Rectal smooth muscle tissue (tissue), 1 donor: ENCODE measurements around the gene SAMSN1.

ENCODE experiments used
- H3K27ac ChIP-seq: one replicate; pipeline ENCODE4 v1.7.0; 2013; ENCODE audit warnings: low read depth, low read length, inconsistent platforms
- H3K27me3 ChIP-seq: one replicate; pipeline ENCODE4 v1.7.0; 2013; ENCODE audit warnings: low read length; ENCODE audit not compliant: control insufficient read depth, insufficient read depth
- H3K36me3 ChIP-seq: one replicate; pipeline ENCODE4 v1.7.0; 2013; ENCODE audit warnings: low read length; ENCODE audit not compliant: control insufficient read depth, insufficient read depth
- H3K4me1 ChIP-seq: one replicate; pipeline ENCODE4 v1.7.0; 2013; ENCODE audit warnings: low read length; ENCODE audit not compliant: control insufficient read depth, insufficient read depth
- H3K4me3 ChIP-seq: one replicate; pipeline ENCODE4 v1.7.0; 2013; ENCODE audit warnings: low read length
- H3K9ac ChIP-seq: one replicate; pipeline ENCODE4 v1.7.0; 2013; ENCODE audit warnings: low read length

Gene SAMSN1

GRCh38 chr21:14535702-14536101, 10.4 kb downstream of the SAMSN1 start:
- Histone ChIP-seq H3K36me3 (no peaks in the 10 kb centered on the region), H3K9ac (no peak overlapping the region), H3K4me3 (no peak overlapping the region), H3K27ac (no peak overlapping the region), H3K4me1 (no peaks in the 10 kb centered on the region), H3K27me3 (no peaks in the 10 kb centered on the region)

DNA sequence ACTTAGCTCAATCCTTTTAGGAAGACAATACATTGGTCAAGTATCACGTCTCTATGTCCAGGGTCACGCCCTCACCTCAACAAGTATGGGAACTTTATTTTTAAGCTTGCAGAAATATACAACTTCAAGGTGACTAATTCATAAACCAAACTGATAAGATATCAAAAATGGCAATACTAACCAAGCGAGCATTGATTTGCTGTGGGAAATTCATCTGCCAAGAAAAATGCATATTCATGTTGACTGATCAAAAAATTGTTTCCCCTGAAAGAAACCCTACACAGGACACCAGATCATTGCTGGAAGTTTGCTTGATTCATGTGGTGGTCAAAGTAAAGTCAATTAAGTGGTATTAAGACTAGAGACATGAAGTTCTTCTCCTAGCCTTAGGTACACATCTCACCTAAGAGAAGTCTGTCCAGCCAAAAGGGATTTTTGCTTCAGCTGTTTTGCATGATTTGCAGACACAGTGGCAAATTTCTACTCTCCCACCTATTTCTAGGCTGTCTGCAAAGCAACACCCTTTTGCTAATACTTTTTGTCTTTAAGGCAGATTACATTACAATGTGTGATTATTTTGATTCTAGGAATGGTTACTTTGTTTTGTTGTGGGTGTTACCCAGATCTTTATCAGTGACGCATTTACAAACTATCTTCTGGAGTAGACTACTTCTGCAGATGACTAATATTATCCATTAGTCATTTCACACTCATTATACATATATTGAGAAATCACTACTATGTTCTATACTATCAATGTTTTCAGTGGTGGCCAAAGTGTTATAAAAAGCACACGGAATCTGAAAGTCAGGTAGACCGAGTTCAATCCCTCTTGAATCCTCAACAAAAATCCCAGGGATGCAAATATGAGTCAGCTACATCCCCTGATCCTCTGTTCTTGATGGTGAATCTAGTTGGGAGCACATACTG, 12.4 kb downstream of the SAMSN1 start:
- Histone ChIP-seq H3K4me1 (no peaks in the 10 kb centered on the region), H3K9ac (no peak overlapping the region), H3K27me3 (no peaks in the 10 kb centered on the region), H3K36me3 (no peaks in the 10 kb centered on the region), H3K27ac (no peak overlapping the region), H3K4me3 (no peak overlapping the region)

DNA sequence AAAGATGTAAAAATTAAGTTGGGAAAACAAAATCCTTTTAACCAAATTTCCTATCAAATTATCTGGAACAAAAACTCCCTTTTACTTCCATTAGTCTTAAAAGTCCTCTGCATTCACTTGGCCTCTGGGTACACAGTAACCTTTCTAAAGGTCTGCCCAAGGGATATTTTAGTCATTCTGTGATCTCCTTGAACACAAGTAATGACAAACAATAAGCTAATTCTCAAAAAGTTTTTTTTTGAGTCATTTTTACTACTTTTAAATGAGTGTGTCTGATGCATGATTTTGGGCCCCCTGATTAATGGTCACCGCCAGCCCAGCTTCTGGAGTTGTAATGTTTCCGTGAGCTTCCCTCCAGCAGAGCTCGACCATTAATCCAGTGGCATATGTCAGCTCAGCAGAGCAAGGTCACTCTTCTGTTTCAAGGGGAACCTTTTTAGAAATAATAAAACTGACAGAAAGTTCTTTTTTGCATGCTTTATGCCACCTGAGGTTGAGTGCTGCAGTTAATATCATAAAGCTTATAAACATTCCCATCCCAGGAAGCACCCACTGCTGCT, 14.3 kb downstream of the SAMSN1 start:
- Histone ChIP-seq H3K4me1 (no peaks in the 10 kb centered on the region), H3K27ac (no peak overlapping the region), H3K4me3 (no peak overlapping the region), H3K36me3 (no peaks in the 10 kb centered on the region), H3K9ac (no peak overlapping the region), H3K27me3 (no peaks in the 10 kb centered on the region)

GRCh38 chr21:14530592-14530991, 15.5 kb downstream of the SAMSN1 start:
- Histone ChIP-seq H3K4me1 (no peaks in the 10 kb centered on the region), H3K27ac (no peak overlapping the region)

GRCh38 chr21:14528815-14529214, 17.3 kb downstream of the SAMSN1 start:
- Histone ChIP-seq H3K4me1 (no peaks in the 10 kb centered on the region), H3K27ac (no peak overlapping the region)

More at GRCh38 chr21:14530592-14530991, 15.5 kb downstream of the SAMSN1 start:
- no peak overlapping the region for H3K9ac ChIP-seq
- no peaks in the 10 kb centered on the region for H3K27me3 ChIP-seq
- no peak overlapping the region for H3K4me3 ChIP-seq
- H3K36me3 ChIP-seq = no peaks in the 10 kb centered on the region

GRCh38 chr21:14527696-14528652, 18.1 kb downstream of the SAMSN1 start:
- Histone ChIP-seq H3K36me3 (no peaks in the 10 kb centered on the region), H3K27ac (no peak overlapping the region), H3K9ac (no peak overlapping the region), H3K4me1 (no peaks in the 10 kb centered on the region), H3K27me3 (no peaks in the 10 kb centered on the region), H3K4me3 (no peak overlapping the region)

More at GRCh38 chr21:14528815-14529214, 17.3 kb downstream of the SAMSN1 start:
- Histone ChIP-seq H3K27me3 (no peaks in the 10 kb centered on the region), H3K9ac (no peak overlapping the region), H3K4me3 (no peak overlapping the region), H3K36me3 (no peaks in the 10 kb centered on the region)

DNA sequence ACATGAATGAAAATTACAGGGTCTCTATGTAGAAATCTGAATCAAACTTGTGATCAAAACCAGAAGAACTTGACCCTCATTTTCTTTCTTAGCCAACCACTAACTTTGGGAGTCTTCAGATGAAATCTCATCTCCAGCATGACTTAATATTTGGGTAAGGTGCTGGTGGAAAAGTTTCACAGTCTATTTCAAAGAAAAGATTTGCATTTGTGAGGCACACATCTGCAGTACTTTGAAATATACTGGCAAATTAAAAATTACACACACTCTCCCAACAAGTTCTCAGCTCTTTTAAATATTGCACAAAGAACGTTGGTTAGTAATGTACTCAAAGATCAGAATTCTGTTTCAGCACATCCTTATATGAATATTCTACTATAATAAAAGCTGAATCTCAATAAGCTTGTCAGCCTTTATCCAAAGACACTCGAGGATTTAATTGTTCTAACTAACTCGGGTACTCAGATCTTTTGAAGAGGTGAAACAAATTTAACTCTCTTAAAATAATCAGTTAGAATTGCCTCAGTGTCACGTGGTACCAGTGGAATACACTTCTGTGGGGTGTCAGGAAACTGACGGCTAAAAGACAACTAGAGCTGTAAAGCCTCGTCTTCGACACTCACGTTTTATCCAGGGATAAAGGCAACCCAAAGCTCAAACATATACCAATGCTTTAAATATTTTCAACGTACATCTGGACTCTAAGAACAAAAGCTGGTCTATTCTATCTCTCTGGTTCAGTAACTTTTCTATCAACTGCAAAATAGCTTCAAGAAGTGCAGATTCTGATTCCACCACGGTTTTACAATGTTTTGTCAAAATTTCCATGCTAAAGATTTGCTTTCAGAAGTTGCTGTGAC, 19.0 kb downstream of the SAMSN1 start:
- Histone ChIP-seq H3K27me3 (no peaks in the 10 kb centered on the region), H3K36me3 (no peaks in the 10 kb centered on the region), H3K9ac (no peak overlapping the region), H3K4me1 (no peaks in the 10 kb centered on the region), H3K27ac (no peak overlapping the region), H3K4me3 (no peak overlapping the region)

GRCh38 chr21:14526199-14526598, 19.9 kb downstream of the SAMSN1 start:
- no peak overlapping the region for H3K27ac ChIP-seq
- no peak overlapping the region for H3K9ac ChIP-seq
- H3K4me1 ChIP-seq = no peaks in the 10 kb centered on the region
- H3K36me3 ChIP-seq = no peaks in the 10 kb centered on the region
- H3K4me3 ChIP-seq = no peak overlapping the region
- H3K27me3 ChIP-seq = no peaks in the 10 kb centered on the region

DNA sequence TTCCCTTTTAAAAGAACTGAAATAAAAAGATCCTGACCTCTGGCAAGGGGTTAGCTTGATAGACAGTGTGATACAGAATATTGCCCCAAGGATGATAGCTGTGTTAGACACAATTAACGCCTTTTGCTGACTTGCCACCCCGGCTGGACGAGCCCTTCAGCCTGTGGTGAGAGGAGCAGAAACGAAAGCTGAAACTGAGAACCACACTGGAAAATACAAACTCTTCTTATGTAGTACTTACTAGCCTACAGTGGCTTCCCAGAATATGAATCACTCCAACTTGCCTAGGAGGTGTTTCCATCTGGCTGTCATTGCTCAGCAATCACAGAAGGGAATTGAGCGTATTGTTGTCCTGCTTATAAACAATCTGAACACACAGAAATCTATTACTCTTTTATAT, 22.9 kb downstream of the SAMSN1 start:
- no peak overlapping the region for H3K9ac ChIP-seq
- H3K27ac ChIP-seq = no peak overlapping the region
- no peaks in the 10 kb centered on the region for H3K4me1 ChIP-seq
- no peak overlapping the region for H3K4me3 ChIP-seq
- no peaks in the 10 kb centered on the region for H3K36me3 ChIP-seq
- H3K27me3 ChIP-seq = no peaks in the 10 kb centered on the region

DNA sequence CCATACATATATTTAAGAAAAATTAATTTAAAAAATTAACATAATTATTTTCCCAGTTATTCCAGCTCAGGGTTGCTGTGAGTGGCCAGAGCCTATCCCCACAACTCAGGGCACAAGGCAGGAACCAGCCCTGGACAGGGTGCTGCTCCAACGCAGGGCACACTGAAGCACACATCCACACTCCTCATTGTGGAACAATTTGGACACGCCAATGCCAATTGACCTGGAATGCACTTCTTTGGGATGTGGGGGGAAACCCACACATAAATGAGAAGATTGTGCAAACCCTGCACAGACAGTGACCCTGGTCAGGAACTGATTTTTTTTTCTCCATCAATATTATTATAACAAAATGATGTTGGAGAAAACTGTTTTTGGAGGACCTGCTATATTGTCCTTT, 23.4 kb downstream of the SAMSN1 start:
- Histone ChIP-seq H3K4me1 (no peaks in the 10 kb centered on the region), H3K4me3 (no peak overlapping the region), H3K27ac (no peak overlapping the region), H3K9ac (no peak overlapping the region), H3K36me3 (no peaks in the 10 kb centered on the region), H3K27me3 (no peaks in the 10 kb centered on the region)

GRCh38 chr21:14520535-14520934, 25.6 kb downstream of the SAMSN1 start:
- H3K9ac ChIP-seq = no peak overlapping the region
- no peaks in the 10 kb centered on the region for H3K4me1 ChIP-seq
- no peak overlapping the region for H3K27ac ChIP-seq
- no peaks in the 10 kb centered on the region for H3K27me3 ChIP-seq
- H3K36me3 ChIP-seq = no peaks in the 10 kb centered on the region
- no peak overlapping the region for H3K4me3 ChIP-seq
